ENCODE measurements around the gene HDAC3.

GRCh38 chr5:141637123-141637766 is 596 bp upstream of the HDAC3 start:
- TF ChIP-seq POLR2A (IDR thresholded peaks at IDR 0.05), result no peak
- TF ChIP-seq CTCF (IDR thresholded peaks at IDR 0.05), result no peak
